ENCODE data around the gene OSBPL2.

DNA sequence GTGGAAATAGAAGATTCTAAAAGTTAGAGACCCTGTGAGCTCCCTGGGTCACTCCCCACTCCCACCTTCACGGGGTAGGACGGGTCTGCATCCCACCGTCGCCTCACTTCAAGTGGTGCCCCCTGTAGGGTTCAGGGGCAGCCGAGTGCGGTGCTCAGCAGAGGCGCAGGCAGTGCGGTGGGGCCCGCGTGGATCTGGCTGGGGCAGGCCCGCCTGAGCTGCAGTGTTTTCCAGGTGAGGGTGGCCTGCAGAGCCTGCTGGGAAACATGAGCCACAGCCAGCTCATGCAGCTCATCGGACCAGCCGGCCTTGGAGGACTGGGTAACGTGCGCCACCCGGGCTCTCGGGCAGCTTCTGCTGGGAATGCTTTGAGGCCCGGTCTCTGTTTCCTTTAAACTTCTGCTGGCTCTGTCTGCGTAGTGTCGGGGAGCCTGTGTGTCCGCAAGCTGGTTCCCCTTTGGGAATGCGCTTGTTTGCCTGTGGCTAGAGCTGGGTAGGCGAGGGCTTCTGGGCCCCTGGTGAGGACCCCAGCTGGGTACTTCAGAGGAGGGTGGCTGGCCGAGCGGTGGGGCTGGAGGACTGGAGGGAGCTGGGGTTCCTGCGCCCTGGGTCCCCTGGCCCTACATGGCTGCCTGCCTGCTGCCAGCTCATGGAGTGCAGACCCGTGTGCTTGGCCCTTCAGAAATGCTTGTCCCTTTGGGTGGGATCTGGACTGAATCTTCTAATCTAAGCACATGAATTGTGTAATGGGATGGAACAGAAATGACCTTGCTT lies 68.3 kb downstream of the OSBPL2 start:
- TF ChIP-seq POLR2A (IDR thresholded peaks at IDR 0.05) = no peak
- TF ChIP-seq, protein P1, sequence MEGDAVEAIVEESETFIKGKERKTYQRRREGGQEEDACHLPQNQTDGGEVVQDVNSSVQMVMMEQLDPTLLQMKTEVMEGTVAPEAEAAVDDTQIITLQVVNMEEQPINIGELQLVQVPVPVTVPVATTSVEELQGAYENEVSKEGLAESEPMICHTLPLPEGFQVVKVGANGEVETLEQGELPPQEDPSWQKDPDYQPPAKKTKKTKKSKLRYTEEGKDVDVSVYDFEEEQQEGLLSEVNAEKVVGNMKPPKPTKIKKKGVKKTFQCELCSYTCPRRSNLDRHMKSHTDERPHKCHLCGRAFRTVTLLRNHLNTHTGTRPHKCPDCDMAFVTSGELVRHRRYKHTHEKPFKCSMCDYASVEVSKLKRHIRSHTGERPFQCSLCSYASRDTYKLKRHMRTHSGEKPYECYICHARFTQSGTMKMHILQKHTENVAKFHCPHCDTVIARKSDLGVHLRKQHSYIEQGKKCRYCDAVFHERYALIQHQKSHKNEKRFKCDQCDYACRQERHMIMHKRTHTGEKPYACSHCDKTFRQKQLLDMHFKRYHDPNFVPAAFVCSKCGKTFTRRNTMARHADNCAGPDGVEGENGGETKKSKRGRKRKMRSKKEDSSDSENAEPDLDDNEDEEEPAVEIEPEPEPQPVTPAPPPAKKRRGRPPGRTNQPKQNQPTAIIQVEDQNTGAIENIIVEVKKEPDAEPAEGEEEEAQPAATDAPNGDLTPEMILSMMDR (IDR thresholded peaks at IDR 0.05) = no peak
